Mesodermal cell (in vitro differentiated cells): ENCODE measurements around the gene HDLBP.

Source experiments
- H3K27ac ChIP-seq: 2 replicates; pipeline ENCODE4 v1.7.0; 2013; ENCODE audit warnings: mild to moderate bottlenecking, low read depth, low read length, moderate library complexity; ENCODE audit not compliant: severe bottlenecking
- H3K36me3 ChIP-seq: 2 replicates; pipeline ENCODE4 v1.7.1; 2013; ENCODE audit warnings: mild to moderate bottlenecking, low read length, moderate library complexity; ENCODE audit not compliant: control insufficient read depth, insufficient read depth
- H3K4me1 ChIP-seq: one replicate; pipeline ENCODE4 v1.7.1; 2013; ENCODE audit warnings: mild to moderate bottlenecking, low read length; ENCODE audit not compliant: insufficient read depth, control insufficient read depth, poor library complexity, severe bottlenecking
- H3K4me3 ChIP-seq: 2 replicates; pipeline ENCODE4 v1.7.0; 2013; ENCODE audit warnings: low read length, control low read depth, mild to moderate bottlenecking; ENCODE audit not compliant: insufficient read depth, poor library complexity, severe bottlenecking; ENCODE audit errors: extremely low read depth
- H3K9me3 ChIP-seq: 2 replicates; pipeline ENCODE4 v1.7.1; 2013; ENCODE audit warnings: mild to moderate bottlenecking, low read length, moderate library complexity; ENCODE audit not compliant: control insufficient read depth
- WGBS, 2 experiments: methylation state at CpG; one replicate each; pipeline ENCODE4 v1.1.5; 2013; ENCODE audit warnings: missing lambda C conversion rate in 2 of 2; ENCODE audit not compliant: insufficient coverage in 2 of 2; 5-methylcytosine and 5-hydroxymethylcytosine counted together

HDLBP gene

DNA sequence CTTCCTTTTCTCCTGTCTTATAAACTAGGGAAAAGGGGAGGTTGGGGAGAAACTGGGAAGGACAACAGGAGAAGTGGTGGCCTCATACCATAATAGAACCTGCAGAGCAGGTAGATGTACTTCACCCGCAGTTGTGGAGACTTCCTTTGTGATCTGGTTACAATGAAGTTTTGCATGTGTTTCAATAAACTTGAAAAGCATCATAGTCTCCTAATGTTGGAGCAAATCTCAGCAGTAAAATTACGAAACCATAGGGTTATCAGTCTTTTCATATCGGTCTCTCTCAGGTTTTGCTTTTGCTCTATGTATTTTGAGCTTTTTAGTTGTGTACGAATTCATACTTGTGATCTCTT lies 96.5 kb downstream of the HDLBP start:
- Histone ChIP-seq H3K9me3 (peaks cover 8% of the 10 kb centered on the region), H3K27ac (no peak overlapping the region)
- 43 to 59% methylated on average over 2 to 3 of the region's 4 CpGs for WGBS, 2 experiments

DNA sequence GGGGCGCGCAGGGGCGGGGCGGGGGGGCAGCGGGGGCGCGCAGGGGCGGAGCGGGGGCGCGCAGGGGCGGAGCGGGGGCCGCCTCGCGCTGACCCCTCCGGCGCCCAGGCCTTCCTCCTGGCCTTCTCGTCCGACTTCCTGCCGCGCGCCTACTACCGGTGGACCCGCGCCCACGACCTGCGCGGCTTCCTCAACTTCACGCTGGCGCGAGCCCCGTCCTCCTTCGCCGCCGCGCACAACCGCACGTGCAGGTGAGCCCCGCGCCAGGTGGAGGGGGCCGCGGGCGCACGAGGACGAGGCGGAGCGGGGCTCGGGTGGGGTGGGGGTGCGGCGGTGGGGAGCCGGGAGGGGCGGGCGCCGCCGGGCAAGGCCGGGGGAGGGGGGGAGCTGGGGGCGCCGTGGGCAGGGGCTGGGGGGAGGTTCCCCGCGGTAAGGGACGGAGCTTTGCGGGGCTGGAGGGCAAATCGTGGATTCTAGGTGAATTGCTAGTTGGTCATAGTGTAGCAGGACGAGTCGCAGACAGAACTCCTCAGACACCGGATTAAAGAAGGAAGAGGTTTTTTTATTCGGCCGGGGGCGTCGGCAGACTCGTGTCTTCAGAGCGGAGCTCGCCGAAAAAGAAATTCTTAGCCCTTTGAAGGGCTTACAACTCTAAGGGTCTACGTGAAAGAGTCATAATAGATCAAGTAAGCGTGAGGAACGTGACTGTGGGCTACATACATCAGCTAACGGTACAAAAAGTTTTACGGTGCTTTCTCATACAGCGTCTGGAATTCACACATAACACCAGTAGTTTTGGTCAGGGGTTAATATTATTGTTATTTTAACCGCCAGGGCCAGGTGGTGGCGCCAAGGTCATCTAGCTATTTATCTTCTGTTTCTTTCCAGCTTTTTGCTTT lies 97.1 kb downstream of the HDLBP start:
- WGBS, 2 experiments: 1% methylated on average over 36 to 52 of the region's 83 CpGs
- Histone ChIP-seq H3K4me3 (peak overlapping the region; percentile 57), H3K36me3 (peaks cover 4% of the 10 kb centered on the region), H3K9me3 (peaks cover 8% of the 10 kb centered on the region), H3K4me1 (peaks cover 16% of the 10 kb centered on the region), H3K27ac (peak overlapping the region; percentile 62)

More for the DNA sequence above, 96.5 kb downstream of the HDLBP start:
- Histone ChIP-seq H3K4me3 (peak overlapping the region; percentile 57), H3K36me3 (peaks cover 4% of the 10 kb centered on the region), H3K4me1 (peaks cover 20% of the 10 kb centered on the region)

DNA sequence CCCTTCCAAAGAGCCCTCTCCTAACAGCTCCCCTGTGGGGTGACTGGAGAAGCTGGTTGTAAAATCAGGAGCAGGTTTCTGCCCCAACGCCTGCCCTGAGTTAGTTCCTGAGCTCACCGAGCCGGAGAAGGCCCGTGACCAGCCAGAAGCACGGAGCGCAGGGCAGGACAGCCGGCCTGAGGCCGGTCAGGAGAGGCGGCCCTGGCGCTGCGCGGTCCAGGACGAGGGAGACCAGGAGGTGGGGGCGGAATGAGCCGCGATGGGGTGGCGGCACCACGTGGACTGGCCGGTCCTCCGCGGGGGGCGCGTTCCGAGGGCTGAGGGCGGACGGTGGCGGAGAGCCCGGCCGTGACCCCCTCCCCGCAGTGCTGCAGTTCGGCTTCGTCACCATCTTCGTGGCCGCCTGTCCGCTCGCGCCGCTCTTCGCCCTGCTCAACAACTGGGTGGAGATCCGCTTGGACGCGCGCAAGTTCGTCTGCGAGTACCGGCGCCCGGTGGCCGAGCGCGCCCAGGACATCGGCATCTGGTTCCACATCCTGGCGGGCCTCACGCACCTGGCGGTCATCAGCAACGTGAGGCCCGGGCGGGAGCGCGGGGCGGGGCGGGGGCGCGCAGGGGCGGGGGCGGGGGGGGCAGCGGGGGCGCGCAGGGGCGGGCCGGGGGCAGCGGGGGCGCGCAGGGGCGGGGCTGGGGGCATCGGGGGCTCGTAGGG lies 98.0 kb downstream of the HDLBP start:
- WGBS, 2 experiments: 4 to 5% methylated on average over 37 to 50 of the region's 77 CpGs
- peak overlapping the region; percentile 91 for H3K27ac ChIP-seq

DNA sequence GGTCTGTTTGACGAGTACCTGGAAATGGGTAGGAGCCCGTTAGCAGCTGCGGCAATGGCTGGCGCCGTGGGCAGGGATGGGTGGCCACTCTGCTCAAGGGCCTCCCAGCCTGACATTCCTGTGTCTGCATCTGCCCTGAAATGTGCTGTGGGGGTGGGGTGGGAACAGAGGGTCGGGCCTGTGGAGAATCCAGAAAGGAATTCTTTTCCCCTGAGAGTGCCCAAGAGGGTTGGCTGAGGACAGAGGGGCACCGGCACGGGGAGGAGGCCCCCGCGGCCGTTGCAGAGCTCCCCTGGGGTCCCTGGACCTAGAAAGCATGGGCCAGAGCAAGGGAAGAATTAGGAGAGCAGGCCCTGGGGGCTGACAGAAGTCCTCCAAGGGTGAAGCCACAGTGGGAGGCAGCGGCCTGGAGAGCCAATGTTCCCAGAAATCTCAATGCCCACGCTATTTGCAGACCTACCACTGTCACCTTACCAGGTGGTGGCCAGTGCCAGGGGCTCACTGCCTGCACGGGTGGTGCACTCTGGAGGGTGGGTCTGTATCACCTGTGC lies 99.2 kb downstream of the HDLBP start:
- Histone ChIP-seq H3K36me3 (no peaks in the 10 kb centered on the region), H3K27ac (peak overlapping the region; percentile 66), H3K4me3 (no peak overlapping the region), H3K9me3 (peaks cover 8% of the 10 kb centered on the region), H3K4me1 (peaks cover 16% of the 10 kb centered on the region)
- WGBS, 2 experiments: 45 to 53% methylated on average over 12 to 14 of the region's 14 CpGs

More for the DNA sequence above, 98.0 kb downstream of the HDLBP start:
- Histone ChIP-seq H3K4me1 (peaks cover 16% of the 10 kb centered on the region), H3K36me3 (no peaks in the 10 kb centered on the region), H3K9me3 (peaks cover 8% of the 10 kb centered on the region), H3K4me3 (peak overlapping the region; percentile 29)

DNA sequence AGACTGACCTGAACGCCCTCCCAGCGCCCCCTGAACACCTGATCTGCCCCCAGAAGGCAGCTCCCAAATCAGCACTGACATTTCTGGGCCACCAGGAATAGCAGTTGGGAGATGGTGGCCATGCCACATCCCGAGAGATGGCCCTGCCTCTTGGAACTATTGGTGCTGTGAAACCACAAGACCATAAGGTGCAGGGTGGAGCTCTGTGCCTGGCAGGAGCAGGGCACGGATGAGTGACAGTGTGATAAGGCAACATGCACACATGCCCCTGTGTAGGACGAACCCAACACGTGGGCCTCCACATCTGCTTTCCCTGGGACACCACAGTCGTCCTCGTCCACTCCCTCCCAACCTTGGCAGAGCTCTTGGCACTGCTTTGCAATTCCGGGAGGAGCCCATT lies 100.1 kb downstream of the HDLBP start:
- WGBS, 2 experiments: 92 to 96% methylated on average over 9 of the region's 9 CpGs
- no peak overlapping the region for H3K27ac ChIP-seq
- H3K4me3 ChIP-seq: no peak overlapping the region
- peaks cover 8% of the 10 kb centered on the region for H3K9me3 ChIP-seq
- peaks cover 16% of the 10 kb centered on the region for H3K4me1 ChIP-seq
- no peaks in the 10 kb centered on the region for H3K36me3 ChIP-seq

DNA sequence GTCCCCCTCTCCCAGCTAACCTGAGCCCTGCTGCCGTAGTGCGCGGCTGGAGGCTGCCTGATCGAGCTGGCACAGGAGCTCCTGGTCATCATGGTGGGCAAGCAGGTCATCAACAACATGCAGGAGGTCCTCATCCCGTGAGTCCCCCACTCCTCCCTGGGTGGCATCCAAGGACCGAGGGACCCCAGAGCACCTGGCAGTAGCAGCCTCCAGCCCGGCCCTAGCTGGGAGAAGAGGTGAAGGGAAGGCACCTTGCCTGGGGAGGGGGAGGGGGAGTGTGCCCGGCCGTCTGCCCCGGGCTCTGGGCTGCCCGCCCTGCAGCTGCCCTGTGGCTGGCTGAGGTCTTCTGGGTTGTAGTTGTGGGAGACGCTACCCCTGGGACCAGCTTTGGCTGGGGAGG lies 100.7 kb downstream of the HDLBP start:
- 93 to 100% methylated on average over 5 to 10 of the region's 12 CpGs for WGBS, 2 experiments

DNA sequence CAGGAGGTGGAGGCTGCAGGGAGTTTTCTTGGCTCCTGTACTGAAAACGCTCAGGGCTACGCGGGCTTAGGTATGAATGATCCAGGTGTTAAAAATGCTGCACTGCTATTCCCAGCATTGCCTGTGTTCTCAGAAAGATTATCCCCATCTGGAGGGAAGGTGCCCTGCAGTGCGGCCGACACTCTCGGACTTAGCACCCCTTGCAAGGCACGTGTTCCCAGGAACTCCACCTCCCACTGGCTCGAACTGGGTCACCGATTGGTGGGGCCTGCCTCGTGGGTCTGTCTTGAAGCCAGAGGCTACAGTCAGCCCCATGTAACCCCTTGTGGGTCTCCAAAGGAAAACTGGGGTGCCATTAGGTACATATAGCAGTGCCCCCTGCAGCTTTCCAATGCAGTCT lies 101.3 kb downstream of the HDLBP start:
- Histone ChIP-seq H3K9me3 (no peaks in the 10 kb centered on the region), H3K36me3 (no peaks in the 10 kb centered on the region), H3K27ac (no peak overlapping the region), H3K4me3 (no peak overlapping the region), H3K4me1 (peaks cover 11% of the 10 kb centered on the region)
- 85 to 93% methylated on average over 9 to 10 of the region's 10 CpGs for WGBS, 2 experiments

More for the DNA sequence above, 100.7 kb downstream of the HDLBP start:
- no peak overlapping the region for H3K27ac ChIP-seq
- peaks cover 3% of the 10 kb centered on the region for H3K9me3 ChIP-seq
- H3K36me3 ChIP-seq: no peaks in the 10 kb centered on the region
- H3K4me3 ChIP-seq: no peak overlapping the region
- peaks cover 16% of the 10 kb centered on the region for H3K4me1 ChIP-seq

DNA sequence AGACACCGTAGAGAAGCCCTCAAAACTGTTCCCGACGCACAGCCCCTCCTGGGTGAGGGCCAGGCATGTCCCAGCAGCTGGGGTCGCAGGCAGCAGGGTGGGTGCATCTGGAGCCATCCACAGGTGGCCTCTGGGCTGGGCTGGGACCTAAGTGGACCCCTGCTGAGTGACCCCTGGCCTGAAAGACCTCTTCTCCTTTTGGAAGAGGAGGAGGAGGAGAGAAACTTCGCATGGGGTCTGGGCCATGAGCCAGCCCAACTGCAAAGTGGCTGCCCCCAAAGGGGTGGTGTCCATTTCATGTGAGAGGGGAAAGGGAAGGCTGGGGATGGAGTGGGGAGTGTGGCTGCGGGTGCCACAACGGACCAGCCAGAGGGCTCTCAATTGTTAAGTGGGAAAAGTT lies 101.9 kb downstream of the HDLBP start:
- H3K4me1 ChIP-seq: peaks cover 10% of the 10 kb centered on the region
- H3K9me3 ChIP-seq: no peaks in the 10 kb centered on the region
- no peak overlapping the region for H3K27ac ChIP-seq
- no peak overlapping the region for H3K4me3 ChIP-seq
- H3K36me3 ChIP-seq: no peaks in the 10 kb centered on the region
- 88 to 92% methylated on average over 7 of the region's 7 CpGs for WGBS, 2 experiments

DNA sequence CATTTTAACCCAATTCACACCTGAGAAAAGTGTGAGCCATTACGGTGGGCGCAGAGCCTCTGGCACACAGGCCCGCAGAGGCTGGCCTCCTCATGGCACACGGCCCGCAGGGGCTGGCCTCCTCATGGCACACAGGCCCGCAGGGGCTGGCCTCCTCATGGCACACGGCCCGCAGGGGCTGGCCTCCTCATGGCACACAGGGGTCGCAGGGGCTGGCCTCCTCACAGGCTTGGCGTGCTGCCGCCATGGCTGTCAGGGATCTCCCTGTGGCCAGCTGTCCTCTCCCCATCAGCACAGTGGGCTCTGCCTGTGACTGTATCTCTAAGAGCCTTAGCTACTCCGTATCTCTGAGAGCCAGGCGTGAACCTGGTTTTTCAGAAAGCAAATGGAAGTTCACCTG lies 102.4 kb downstream of the HDLBP start:
- H3K27ac ChIP-seq: no peak overlapping the region
- WGBS, 2 experiments: 88 to 93% methylated on average over 13 of the region's 13 CpGs
- peaks cover 10% of the 10 kb centered on the region for H3K4me1 ChIP-seq
- H3K4me3 ChIP-seq: no peak overlapping the region
- no peaks in the 10 kb centered on the region for H3K9me3 ChIP-seq
- no peaks in the 10 kb centered on the region for H3K36me3 ChIP-seq

DNA sequence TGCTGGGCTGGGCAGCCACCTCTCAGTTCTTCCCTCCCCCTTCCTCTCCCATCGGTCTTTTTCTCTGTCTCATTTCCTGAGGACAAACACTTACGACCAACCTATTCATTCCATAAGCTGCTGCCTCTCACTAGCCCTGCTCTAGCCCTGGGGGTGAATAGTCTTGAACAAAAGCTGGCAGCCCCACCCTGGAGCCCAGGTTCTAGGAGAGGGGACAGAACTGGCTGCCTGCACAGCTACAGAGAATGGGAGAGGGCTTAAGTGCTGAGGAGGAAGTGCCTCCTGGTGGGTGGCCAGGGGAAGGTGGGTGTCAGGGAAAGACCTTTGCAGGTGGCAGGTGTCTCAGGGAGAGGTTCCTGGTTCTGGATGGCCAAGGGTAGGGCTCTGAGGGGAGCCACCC lies 104.2 kb downstream of the HDLBP start:
- Histone ChIP-seq H3K4me1 (peaks cover 6% of the 10 kb centered on the region), H3K4me3 (no peak overlapping the region), H3K9me3 (no peaks in the 10 kb centered on the region), H3K27ac (no peak overlapping the region), H3K36me3 (no peaks in the 10 kb centered on the region)
- WGBS, 2 experiments: no CpG with 5 or more reads among the region's 2 CpGs
